Transverse colon (tissue), 3 donors: ENCODE measurements around the gene ZBED3.

Source experiments
- CTCF ChIP-seq, 5 experiments: fragments of 200-600 bp in 3 of 5; fragments of 450-650 bp in 2 of 5; sonication (generic) in 3 of 5; IDR thresholded peaks; 1 replicate in 2 of 5; 2 replicates in 3 of 5; pipeline ENCODE4 v1.5.1; 2016 to 2017; ENCODE audit warnings: antibody characterized with exemption in 5 of 5, inconsistent platforms in 3 of 5, mild to moderate bottlenecking in 2 of 5, moderate library complexity in 1 of 5
- POLR2A ChIP-seq: fragments of 450-650 bp; IDR thresholded peaks from one replicate; pipeline ENCODE4 v1.6.1; 2016; ENCODE audit warnings: antibody characterized with exemption, mild to moderate bottlenecking, moderate library complexity

- TF ChIP-seq CTCF (IDR thresholded peaks at IDR 0.05) (no peak), POLR2A (no peak)
These were observed 16.4 kb upstream of the ZBED3 start for GRCh38 chr5:77103457-77103856.
